Stomach (tissue), 9 donors: ENCODE measurements around the gene ERCC6L2. TPM values are rescaled to one million over a fixed set of nuclear protein-coding genes. Genes with fewer than 3 reads are reported as not detected.

Experiments used
- DNase-seq, 2 donors: peaks; one replicate each; pipeline versions ENCODE4 v3.0.0 to v3.0.0-alpha.2; 2013 to 2019
- H3K27ac ChIP-seq, 5 donors: fragments of 200-600 bp in 4 of 5; sonication (generic) in 4 of 5; one replicate each; pipeline ENCODE4 v1.5.1; 2013 to 2019; ENCODE audit warnings: mild to moderate bottlenecking in 1 of 5, moderate library complexity in 1 of 5
- H3K27me3 ChIP-seq, 3 donors: fragments of 200-600 bp; sonication (generic); one replicate each; pipeline ENCODE4 v1.5.1; 2017 to 2019; ENCODE audit warnings: mixed run types in 1 of 3
- H3K36me3 ChIP-seq, 4 donors: fragments of 200-600 bp; sonication (generic); 1 replicate in 3 of 4; 2 replicates in 1 of 4; pipeline ENCODE4 v1.5.1; 2016 to 2019
- H3K4me1 ChIP-seq, 4 donors: fragments of 200-600 bp; sonication (generic); one replicate each; pipeline ENCODE4 v1.5.1; 2016 to 2019
- H3K4me3 ChIP-seq, 4 donors: fragments of 200-600 bp; sonication (generic) in 3 of 4; one replicate each; pipeline ENCODE4 v1.5.1; 2016 to 2019; ENCODE audit warnings: mild to moderate bottlenecking in 1 of 4
- H3K9me3 ChIP-seq, 4 donors: fragments of 200-600 bp; sonication (generic); one replicate each; pipeline ENCODE4 v1.5.1; 2016 to 2019
- CTCF ChIP-seq, 7 experiments: fragments of 450-650 bp in 4 of 7; fragments of 200-600 bp in 3 of 7; sonication (generic) in 3 of 7; IDR thresholded peaks; one replicate each; pipeline ENCODE4 v1.5.1; 2016 to 2019; ENCODE audit warnings: antibody characterized with exemption in 7 of 7, control low read depth in 2 of 7, mild to moderate bottlenecking in 1 of 7
- EP300 ChIP-seq: sonication (generic); formaldehyde crosslinking; IDR thresholded peaks from one replicate; pipeline ENCODE4 v1.6.1; 2017; ENCODE audit warnings: antibody characterized with exemption
- POLR2A ChIP-seq, 4 donors: fragments of 450-650 bp; IDR thresholded peaks; one replicate each; pipeline ENCODE4 v1.6.1; 2016; ENCODE audit warnings: antibody characterized with exemption in 4 of 4, control low read depth in 2 of 4, mild to moderate bottlenecking in 1 of 4, moderate library complexity in 1 of 4
- POLR2AphosphoS5 ChIP-seq, 3 donors: sonication (generic); formaldehyde crosslinking; IDR thresholded peaks; one replicate each; pipeline ENCODE4 v1.6.1; 2016; ENCODE audit warnings: antibody characterized with exemption in 3 of 3
- WGBS, 5 donors: extraction: QIAGEN DNeasy Blood & Tissue Kit in 3 of 5; methylation state at CpG; one replicate each; pipeline versions ENCODE4 v1.1.5 to v1.1.7; 2013 to 2018; 5-methylcytosine and 5-hydroxymethylcytosine counted together
- intact Hi-C: fragments of 100-400 bp; cut with DNase I; formaldehyde crosslinking; loops from one replicate; pipeline ENCODE4 v1.15.1; 2023; ENCODE audit warnings: low total_unique reads
- polyA plus RNA-seq, 3 donors: library from polyadenylated mRNA; stranded (reverse); fragments of 200-250 nt; gene quantifications; one replicate each; pipeline ENCODE4 v1.2.3, GENCODE V29; 2013
- total RNA-seq, 5 donors: library from RNA; depleted of rRNA; stranded (reverse); fragments of >200 nt; gene quantifications; one replicate each; pipeline versions ENCODE4 v1.1.0 to v1.2.3, GENCODE V29; 2014 to 2016
- donor health status: healthy with polysubstance abuse.
- donor health status: Bipolar disorder and iron deficiency.
- donor health status: healthy.

The ERCC6L2 gene
- total and polyA plus RNA-seq, 8 donors, result 3.9 to 218 (median 34.1) TPM

GRCh38 chr9:95991326-95991725 lies 115.8 kb downstream of the ERCC6L2 start:
- H3K9me3 ChIP-seq, result peaks cover 0 to 6% (median 0%) of the 10 kb centered on the region in 4 donors
- no peaks in the 10 kb centered on the region for H3K27me3 ChIP-seq
- H3K36me3 ChIP-seq, result peaks cover 0 to 29% (median 14%) of the 10 kb centered on the region in 4 donors
- intact Hi-C loops, result no loop called here
- H3K4me1 ChIP-seq, result no peaks in the 10 kb centered on the region
- DNase-seq, result no peak
- no peak overlapping the region for H3K27ac ChIP-seq
- TF ChIP-seq POLR2AphosphoS5 (IDR thresholded peaks at IDR 0.05) (no peak), EP300 (no peak), POLR2A (IDR thresholded peaks at IDR 0.05) (no peak), CTCF (IDR thresholded peaks at IDR 0.05) (no peak)
- 93 to 98% (median 98%) methylated on average over 1 of the region's 1 CpG for WGBS, 5 donors
- no peak overlapping the region for H3K4me3 ChIP-seq

GRCh38 chr9:95992536-95992935 lies 117.0 kb downstream of the ERCC6L2 start:
- TF ChIP-seq POLR2A (IDR thresholded peaks at IDR 0.05) (no peak), EP300 (no peak), CTCF (IDR thresholded peaks at IDR 0.05) (no peak), POLR2AphosphoS5 (IDR thresholded peaks at IDR 0.05) (no peak)
- Histone ChIP-seq H3K36me3 (peaks cover 0 to 17% (median 7%) of the 10 kb centered on the region in 4 donors), H3K4me3 (no peak overlapping the region), H3K9me3 (peaks cover 0 to 3% (median 0%) of the 10 kb centered on the region in 4 donors), H3K27ac (no peak overlapping the region), H3K27me3 (no peaks in the 10 kb centered on the region), H3K4me1 (no peaks in the 10 kb centered on the region)
- WGBS, 5 donors, result 94 to 100% (median 97%) methylated on average over 2 of the region's 2 CpGs
- no peak for DNase-seq
- intact Hi-C loops, result no loop called here

GRCh38 chr9:95993337-95993736 lies 117.8 kb downstream of the ERCC6L2 start:
- intact Hi-C loops, result no loop called here
- Histone ChIP-seq H3K9me3 (no peaks in the 10 kb centered on the region), H3K36me3 (peaks cover 0 to 15% (median 7%) of the 10 kb centered on the region in 4 donors), H3K4me3 (no peak overlapping the region), H3K27me3 (no peaks in the 10 kb centered on the region), H3K4me1 (no peaks in the 10 kb centered on the region), H3K27ac (no peak overlapping the region)
- WGBS, 5 donors, result 87 to 98% (median 97%) methylated on average over 2 to 3 of the region's 3 CpGs
- TF ChIP-seq POLR2A (IDR thresholded peaks at IDR 0.05) (no peak), POLR2AphosphoS5 (IDR thresholded peaks at IDR 0.05) (no peak), CTCF (IDR thresholded peaks at IDR 0.05) (no peak), EP300 (no peak)
- DNase-seq, result no peak

GRCh38 chr9:95999390-95999789 lies 123.9 kb downstream of the ERCC6L2 start:
- no peak for DNase-seq
- Histone ChIP-seq H3K27ac (no peak overlapping the region), H3K4me1 (no peaks in the 10 kb centered on the region), H3K4me3 (no peak overlapping the region), H3K9me3 (peaks cover 0 to 16% (median 3%) of the 10 kb centered on the region in 4 donors), H3K27me3 (no peaks in the 10 kb centered on the region), H3K36me3 (peaks cover 0 to 13% (median 8%) of the 10 kb centered on the region in 4 donors)
- intact Hi-C loops, result no loop called here
- WGBS, 5 donors, result 93 to 100% (median 97%) methylated on average over 3 of the region's 3 CpGs
- TF ChIP-seq EP300, result no peak
- no peak for TF ChIP-seq POLR2AphosphoS5 (IDR thresholded peaks at IDR 0.05)
- no peak for TF ChIP-seq CTCF (IDR thresholded peaks at IDR 0.05)
- TF ChIP-seq POLR2A (IDR thresholded peaks at IDR 0.05), result no peak
